Measurements from ENCODE around the gene MB21D2. TPM values are rescaled to one million over a fixed set of nuclear protein-coding genes. Genes with fewer than 3 reads are reported as not detected.
A peak's percentile ranks its signal among the peaks of the same experiment; 100 is the strongest.

The MB21D2 gene
- total and polyA plus RNA-seq, 2 experiments from 2014 or later = 8.1 to 35.9 TPM

- TF ChIP-seq ZNF462 (CRISPR knock-in tag; IDR thresholded peaks at IDR 0.05) (no peak), NANOG (IDR thresholded peaks at IDR 0.05; ENCODE audit: borderline replicate concordance) (no peak), ZNF331 (CRISPR knock-in tag; IDR thresholded peaks at IDR 0.05; ENCODE audit: low read depth) (no peak), JUNB (IDR thresholded peaks at IDR 0.05; ENCODE audit: unreplicated experiment) (no peak), CREB1 (CRISPR knock-in tag; IDR thresholded peaks at IDR 0.05; ENCODE audit: low read depth) (no peak), ZNF114 (CRISPR knock-in tag; IDR thresholded peaks at IDR 0.05) (no peak), STAT1 (IDR thresholded peaks at IDR 0.05; ENCODE audit: unreplicated experiment) (no peak)
- TF ChIP-seq, protein P1, sequence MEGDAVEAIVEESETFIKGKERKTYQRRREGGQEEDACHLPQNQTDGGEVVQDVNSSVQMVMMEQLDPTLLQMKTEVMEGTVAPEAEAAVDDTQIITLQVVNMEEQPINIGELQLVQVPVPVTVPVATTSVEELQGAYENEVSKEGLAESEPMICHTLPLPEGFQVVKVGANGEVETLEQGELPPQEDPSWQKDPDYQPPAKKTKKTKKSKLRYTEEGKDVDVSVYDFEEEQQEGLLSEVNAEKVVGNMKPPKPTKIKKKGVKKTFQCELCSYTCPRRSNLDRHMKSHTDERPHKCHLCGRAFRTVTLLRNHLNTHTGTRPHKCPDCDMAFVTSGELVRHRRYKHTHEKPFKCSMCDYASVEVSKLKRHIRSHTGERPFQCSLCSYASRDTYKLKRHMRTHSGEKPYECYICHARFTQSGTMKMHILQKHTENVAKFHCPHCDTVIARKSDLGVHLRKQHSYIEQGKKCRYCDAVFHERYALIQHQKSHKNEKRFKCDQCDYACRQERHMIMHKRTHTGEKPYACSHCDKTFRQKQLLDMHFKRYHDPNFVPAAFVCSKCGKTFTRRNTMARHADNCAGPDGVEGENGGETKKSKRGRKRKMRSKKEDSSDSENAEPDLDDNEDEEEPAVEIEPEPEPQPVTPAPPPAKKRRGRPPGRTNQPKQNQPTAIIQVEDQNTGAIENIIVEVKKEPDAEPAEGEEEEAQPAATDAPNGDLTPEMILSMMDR (conservative IDR thresholded peaks at IDR 0.05; ENCODE audit: low read depth in 2 of 2) = no peak
Measured at GRCh38 chr3:192915722-192916121, 1.9 kb downstream of the MB21D2 start (continued).

DNA sequence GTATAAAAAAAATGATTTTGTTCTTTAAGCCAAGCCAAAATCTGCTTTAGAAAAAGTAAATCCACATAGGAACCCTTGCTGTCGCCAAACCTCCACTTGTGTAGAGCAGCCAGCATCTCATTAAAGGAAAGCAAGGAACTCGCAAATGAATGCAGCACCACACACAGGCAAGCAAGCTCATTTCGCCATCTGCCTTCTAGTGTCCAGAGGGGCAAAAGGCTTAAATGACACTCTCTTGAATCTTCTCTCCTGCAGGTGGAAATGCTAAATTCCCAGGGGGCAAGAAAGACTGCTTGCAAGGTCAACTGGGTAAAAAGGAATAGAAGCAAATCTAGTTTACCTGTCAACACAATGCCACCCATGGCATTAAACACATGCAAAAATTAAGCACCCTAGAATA is 2.4 kb downstream of the MB21D2 start:
- no peaks in the 10 kb centered on the region for H3K9me2 ChIP-seq (ENCODE audit: insufficient read depth)
- peak overlapping the region; percentile 93 for H3K4me2 ChIP-seq
- no peaks in the 10 kb centered on the region for H3K36me3 ChIP-seq (ENCODE audit: insufficient read depth)
- H3K27me3 ChIP-seq (ENCODE audit: insufficient read depth) = no peaks in the 10 kb centered on the region
- H3K79me2 ChIP-seq (replicated peaks; ENCODE audit: insufficient read depth) = peaks cover 7% of the 10 kb centered on the region
- H3K27ac Mint-ChIP-seq = no peak overlapping the region
- DNase-seq (ENCODE audit: low spot score) (peak; percentile 80), ATAC-seq (peak; percentile 7; the same call in 2 of the 3 replicates)
- no peak overlapping the region for H3K27ac ChIP-seq (ENCODE audit: low read depth)
- no peaks in the 10 kb centered on the region for H3K9me3 Mint-ChIP-seq
- H3F3A ChIP-seq (replicated peaks; ENCODE audit: low read depth) = peaks cover 15% of the 10 kb centered on the region
- peaks cover 58% of the 10 kb centered on the region for H3K4me1 ChIP-seq (ENCODE audit: insufficient read depth)
- no peak overlapping the region for H2AFZ ChIP-seq
- peaks cover 57% of the 10 kb centered on the region for H3K4me1 Mint-ChIP-seq
- TF ChIP-seq, protein P2, sequence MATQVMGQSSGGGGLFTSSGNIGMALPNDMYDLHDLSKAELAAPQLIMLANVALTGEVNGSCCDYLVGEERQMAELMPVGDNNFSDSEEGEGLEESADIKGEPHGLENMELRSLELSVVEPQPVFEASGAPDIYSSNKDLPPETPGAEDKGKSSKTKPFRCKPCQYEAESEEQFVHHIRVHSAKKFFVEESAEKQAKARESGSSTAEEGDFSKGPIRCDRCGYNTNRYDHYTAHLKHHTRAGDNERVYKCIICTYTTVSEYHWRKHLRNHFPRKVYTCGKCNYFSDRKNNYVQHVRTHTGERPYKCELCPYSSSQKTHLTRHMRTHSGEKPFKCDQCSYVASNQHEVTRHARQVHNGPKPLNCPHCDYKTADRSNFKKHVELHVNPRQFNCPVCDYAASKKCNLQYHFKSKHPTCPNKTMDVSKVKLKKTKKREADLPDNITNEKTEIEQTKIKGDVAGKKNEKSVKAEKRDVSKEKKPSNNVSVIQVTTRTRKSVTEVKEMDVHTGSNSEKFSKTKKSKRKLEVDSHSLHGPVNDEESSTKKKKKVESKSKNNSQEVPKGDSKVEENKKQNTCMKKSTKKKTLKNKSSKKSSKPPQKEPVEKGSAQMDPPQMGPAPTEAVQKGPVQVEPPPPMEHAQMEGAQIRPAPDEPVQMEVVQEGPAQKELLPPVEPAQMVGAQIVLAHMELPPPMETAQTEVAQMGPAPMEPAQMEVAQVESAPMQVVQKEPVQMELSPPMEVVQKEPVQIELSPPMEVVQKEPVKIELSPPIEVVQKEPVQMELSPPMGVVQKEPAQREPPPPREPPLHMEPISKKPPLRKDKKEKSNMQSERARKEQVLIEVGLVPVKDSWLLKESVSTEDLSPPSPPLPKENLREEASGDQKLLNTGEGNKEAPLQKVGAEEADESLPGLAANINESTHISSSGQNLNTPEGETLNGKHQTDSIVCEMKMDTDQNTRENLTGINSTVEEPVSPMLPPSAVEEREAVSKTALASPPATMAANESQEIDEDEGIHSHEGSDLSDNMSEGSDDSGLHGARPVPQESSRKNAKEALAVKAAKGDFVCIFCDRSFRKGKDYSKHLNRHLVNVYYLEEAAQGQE (IDR thresholded peaks at IDR 0.05; ENCODE audit: unreplicated experiment) = no peak
- TF ChIP-seq, protein P1 (conservative IDR thresholded peaks at IDR 0.05; ENCODE audit: low read depth in 2 of 2) = peak; percentile 28 to 58; a peak in 3 of 4 replicates
- peaks cover 15% of the 10 kb centered on the region for H3K27me3 Mint-ChIP-seq (ENCODE audit: insufficient read depth, low read depth, poor library complexity)
- H3K36me3 Mint-ChIP-seq (ENCODE audit: low read depth) = peaks cover 3% of the 10 kb centered on the region; the same call in 1 of the 3 replicates
- peaks cover 7% of the 10 kb centered on the region for H4K20me1 ChIP-seq (replicated peaks; ENCODE audit: insufficient read depth)
- H3K4me3 ChIP-seq = peak overlapping the region; percentile 90
- peak overlapping the region; percentile 96 for H3K4me3 Mint-ChIP-seq

All from GM23338 (cell line).